OCI-M1 (cell line): Measurements from ENCODE around the gene BTG1.

Source experiments
- DNase-seq: peaks from one replicate; lab custom pipeline; 2025; lab: John Stamatoyannopoulos, UW

Gene BTG1

GRCh38 chr12:92133171-92133570, 12.5 kb downstream of the BTG1 start:
- no peak for DNase-seq

GRCh38 chr12:92132288-92132687, 13.4 kb downstream of the BTG1 start:
- DNase-seq: peak; percentile 58

- no peak for DNase-seq
These were observed 14.6 kb downstream of the BTG1 start for GRCh38 chr12:92130999-92131398.

GRCh38 chr12:92129609-92130008, 16.0 kb downstream of the BTG1 start:
- no peak for DNase-seq

- DNase-seq: no peak
These were observed 17.0 kb downstream of the BTG1 start for GRCh38 chr12:92128612-92129011.

- no peak for DNase-seq
These were observed 21.0 kb downstream of the BTG1 start for GRCh38 chr12:92124689-92125029.

- DNase-seq: peak; percentile 50
These were observed 21.6 kb downstream of the BTG1 start for GRCh38 chr12:92123780-92124688.

- no peak for DNase-seq
These were observed 22.5 kb downstream of the BTG1 start for GRCh38 chr12:92122941-92123779.

- DNase-seq: no peak
These were observed 23.8 kb downstream of the BTG1 start for GRCh38 chr12:92121826-92122225.

GRCh38 chr12:92118826-92119536, 26.7 kb downstream of the BTG1 start:
- no peak for DNase-seq

- no peak for DNase-seq
These were observed 30.8 kb downstream of the BTG1 start for GRCh38 chr12:92114834-92115233.

GRCh38 chr12:92111256-92111655, 34.4 kb downstream of the BTG1 start:
- DNase-seq: no peak

- no peak for DNase-seq
These were observed 35.5 kb downstream of the BTG1 start for GRCh38 chr12:92110083-92110640.

GRCh38 chr12:92109613-92110012, 36.0 kb downstream of the BTG1 start:
- DNase-seq: no peak

- peak; percentile 73 for DNase-seq
These were observed 37.0 kb downstream of the BTG1 start for GRCh38 chr12:92108651-92109050.

GRCh38 chr12:92107621-92108131, 38.0 kb downstream of the BTG1 start:
- DNase-seq: peak; percentile 50

GRCh38 chr12:92107094-92107493, 38.6 kb downstream of the BTG1 start:
- peak; percentile 11 for DNase-seq

GRCh38 chr12:92105676-92106075, 40.0 kb downstream of the BTG1 start:
- peak; percentile 63 for DNase-seq

GRCh38 chr12:92105110-92105509, 40.5 kb downstream of the BTG1 start:
- DNase-seq: no peak

GRCh38 chr12:92102606-92103005, 43.0 kb downstream of the BTG1 start:
- no peak for DNase-seq

- DNase-seq: no peak
These were observed 46.9 kb downstream of the BTG1 start for GRCh38 chr12:92098594-92099380.
